Kidney (tissue), 14 donors: ENCODE data around the gene TMEM184A. TPM values are rescaled to one million over a fixed set of nuclear protein-coding genes. Genes with fewer than 3 reads are reported as not detected.

Experiments
- DNase-seq, 5 donors: peaks; one replicate each; pipeline ENCODE4 v3.0.0-alpha.2; 2013 to 2020
- FAIRE-seq: peaks from 2 replicates; lab custom pipeline; 2012; peaks lifted over from hg19 to GRCh38; lab: Jason Lieb, UNC
- H3K27ac ChIP-seq, 2 donors: one replicate each; pipeline ENCODE4 v1.7.0; 2013; ENCODE audit warnings: low read depth in 2 of 2, low read length in 2 of 2, inconsistent platforms in 1 of 2
- H3K27me3 ChIP-seq: one replicate; pipeline ENCODE4 v1.7.1; 2013; ENCODE audit warnings: low read length, inconsistent platforms; ENCODE audit not compliant: control insufficient read depth, insufficient read depth
- H3K36me3 ChIP-seq, 3 donors: one replicate each; pipeline versions ENCODE4 v1.7.0 to v1.7.1; 2013; ENCODE audit warnings: low read length in 3 of 3, control low read depth in 1 of 3, inconsistent platforms in 1 of 3; ENCODE audit not compliant: insufficient read depth in 3 of 3, control insufficient read depth in 2 of 3
- H3K4me1 ChIP-seq, 3 donors: one replicate each; pipeline versions ENCODE4 v1.7.0 to v1.7.1; 2013; ENCODE audit warnings: low read length in 3 of 3, inconsistent platforms in 1 of 3, low read depth in 1 of 3; ENCODE audit not compliant: control insufficient read depth in 2 of 3, insufficient read depth in 2 of 3
- H3K4me3 ChIP-seq, 3 donors: one replicate each; pipeline versions ENCODE4 v1.7.0 to v1.8.1; 2013; ENCODE audit warnings: low read length in 3 of 3, control low read depth in 1 of 3, inconsistent platforms in 1 of 3
- H3K9ac ChIP-seq, 3 donors: one replicate each; pipeline versions ENCODE4 v1.7.0 to v1.7.1; 2013; ENCODE audit warnings: low read length in 3 of 3, control low read depth in 1 of 3, inconsistent platforms in 1 of 3
- H3K9me3 ChIP-seq, 3 donors: one replicate each; pipeline versions ENCODE4 v1.7.0 to v1.7.1; 2013; ENCODE audit warnings: low read length in 3 of 3, control low read depth in 1 of 3, inconsistent platforms in 1 of 3; ENCODE audit not compliant: control insufficient read depth in 2 of 3, insufficient read depth in 1 of 3
- CTCF ChIP-seq: IDR thresholded peaks from 3 replicates; pipeline ENCODE4 v1.5.1; 2012; ENCODE audit warnings: mild to moderate bottlenecking, moderate library complexity, borderline replicate concordance; ENCODE audit not compliant: insufficient read depth; ENCODE audit errors: extremely low read depth
- intact Hi-C: fragments of 100-400 bp; cut with DNase I; formaldehyde crosslinking; loops from one replicate; pipeline ENCODE4 v1.11.1; 2022
- polyA plus RNA-seq: library from polyadenylated mRNA; stranded (reverse); fragments of 350-450 nt; fragmentation: Illumina TruSeq; extraction: RNeasy Lipid Tissue Mini Kit (QIAGEN cat#74804); gene quantifications from one replicate; pipeline ENCODE4 v1.2.3, GENCODE V29; 2014; ENCODE audit warnings: low read depth, low replicate concordance; ENCODE audit not compliant: insufficient read depth
- total RNA-seq: library from RNA; stranded (reverse); fragmentation: NEBNext Ultra II Directional; extraction: Animal tissue kit (Norgen Biotek cat#: 25700); gene quantifications from one replicate; pipeline ENCODE4 v1.2.1, GENCODE V29; 2021
- donor health status: control.
- donor health status: control.
- donor health status: control.
- donor health status: control.
- donor health status: control.
- donor health status: DM: yes; HTN: yes; CAD: no.
- donor health status: Normal renal cell carcinoma (clear cell type).

TMEM184A gene
- total and polyA plus RNA-seq, 2 donors from 2014 or later = 6.8 to 11.0 TPM

GRCh38 chr7:1505731-1506550, 50.1 kb downstream of the TMEM184A start:
- TF ChIP-seq CTCF = no peak
- intact Hi-C loops = no loop called here
- peak overlapping the region in 1 of 3 donors; percentile 34 for H3K9ac ChIP-seq
- FAIRE-seq (no peak), DNase-seq (peak; percentile 44 to 87 (median 55))
- peak overlapping the region; percentile 51 to 56 for H3K27ac ChIP-seq
- H3K36me3 ChIP-seq = peaks cover 0 to 11% (median 3%) of the 10 kb centered on the region in 3 donors
- no peaks in the 10 kb centered on the region for H3K27me3 ChIP-seq
- H3K4me1 ChIP-seq = peaks cover 0 to 7% (median 5%) of the 10 kb centered on the region in 3 donors
- H3K4me3 ChIP-seq = no peak overlapping the region
- no peaks in the 10 kb centered on the region for H3K9me3 ChIP-seq

GRCh38 chr7:1503816-1504775, 51.9 kb downstream of the TMEM184A start, which contains the start of gene INTS1:
TSS of gene INTS1 (minus strand) at chr7:1504389. CDS start at chr7:1503960, 429 bp downstream.
- TF ChIP-seq CTCF = peak; percentile 91
- no peak within 1 kb of the TSS for H3K27ac ChIP-seq
- DNase-seq = peak; percentile 92 to 97 (median 95)
- H3K9me3 ChIP-seq = no peaks in the 10 kb centered on the region
- H3K4me1 ChIP-seq = peaks cover 0 to 7% (median 5%) of the 10 kb centered on the region in 3 donors
- H3K27me3 ChIP-seq = no peaks in the 10 kb centered on the region
- peak within 1 kb of the TSS; percentile 73 to 90 (median 80) for H3K4me3 ChIP-seq
- peaks cover 0 to 11% (median 3%) of the 10 kb centered on the region in 3 donors for H3K36me3 ChIP-seq
- no peak for FAIRE-seq
- intact Hi-C loops = no loop called here
- H3K9ac ChIP-seq = peak within 1 kb of the TSS; percentile 39 to 73 (median 51)

- Histone ChIP-seq H3K4me1 (peaks cover 0 to 7% (median 5%) of the 10 kb centered on the region in 3 donors), H3K27me3 (no peaks in the 10 kb centered on the region), H3K9me3 (no peaks in the 10 kb centered on the region), H3K36me3 (peaks cover 0 to 11% (median 3%) of the 10 kb centered on the region in 3 donors), H3K9ac (peak overlapping the region; percentile 39 to 73 (median 51)), H3K27ac (no peak overlapping the region), H3K4me3 (peak overlapping the region; percentile 73 to 90 (median 80))
- DNase-seq = no peak
- intact Hi-C loops = no loop called here
- FAIRE-seq = no peak
- TF ChIP-seq CTCF = no peak
Measured at GRCh38 chr7:1503390-1503789, 52.6 kb downstream of the TMEM184A start.
